Loucy (cell line): ENCODE data around the gene IFT52.

Source experiments
- H2AFZ ChIP-seq: fragments of 200-600 bp; sonication (generic); 2 replicates; pipeline ENCODE4 v1.6.0; 2016; ENCODE audit warnings: antibody characterized with exemption, mild to moderate bottlenecking, low read length, moderate library complexity
- H3F3A ChIP-seq: fragments of 200-600 bp; 2 replicates; pipeline ENCODE4 v1.6.0; 2016; ENCODE audit warnings: antibody characterized with exemption, low read depth, mild to moderate bottlenecking
- H3K27me3 ChIP-seq: fragments of 200-600 bp; sonication (generic); 2 replicates; pipeline ENCODE4 v1.6.1; 2014; ENCODE audit warnings: low read length, mild to moderate bottlenecking; ENCODE audit not compliant: insufficient read depth, poor library complexity, severe bottlenecking
- H3K36me3 ChIP-seq: fragments of 200-600 bp; sonication (generic); 2 replicates; pipeline ENCODE4 v1.6.1; 2016; ENCODE audit warnings: low read length; ENCODE audit not compliant: insufficient read depth
- H3K4me1 ChIP-seq: fragments of 200-600 bp; sonication (generic); 2 replicates; pipeline ENCODE4 v1.5.1; 2014; ENCODE audit warnings: low read length, mild to moderate bottlenecking; ENCODE audit not compliant: insufficient read depth, poor library complexity, severe bottlenecking
- H3K4me2 ChIP-seq: fragments of 200-600 bp; sonication (generic); 2 replicates; pipeline ENCODE4 v1.6.0; 2014; ENCODE audit warnings: antibody characterized with exemption, low read length, low read depth, mild to moderate bottlenecking; ENCODE audit not compliant: poor library complexity, severe bottlenecking
- H3K4me3 ChIP-seq: fragments of 200-600 bp; sonication (generic); 2 replicates; pipeline ENCODE4 v1.5.1; 2014; ENCODE audit warnings: low read length, mild to moderate bottlenecking, mixed read lengths; ENCODE audit not compliant: poor library complexity, severe bottlenecking
- H3K79me2 ChIP-seq: fragments of 200-600 bp; sonication (generic); 2 replicates; pipeline ENCODE4 v1.6.1; 2014; ENCODE audit warnings: low read length; ENCODE audit not compliant: insufficient read depth
- H3K9ac ChIP-seq: fragments of 200-600 bp; sonication (generic); 2 replicates; pipeline ENCODE4 v1.6.0; 2014; ENCODE audit warnings: mild to moderate bottlenecking, low read depth, low read length, moderate library complexity; ENCODE audit not compliant: poor library complexity, severe bottlenecking
- H3K9me2 ChIP-seq: fragments of 200-600 bp; sonication (generic); replicated peaks from 2 replicates; pipeline ENCODE4 v1.6.1; 2016; ENCODE audit warnings: low read depth, low read length, mixed read lengths
- H3K9me3 ChIP-seq: fragments of 200-600 bp; sonication (generic); 2 replicates; pipeline ENCODE4 v1.6.1; 2014; ENCODE audit warnings: mild to moderate bottlenecking, antibody characterized with exemption, low read length, low read depth; ENCODE audit not compliant: insufficient read depth
- H4K20me1 ChIP-seq: fragments of 200-600 bp; sonication (generic); 2 replicates; pipeline ENCODE4 v1.6.0; 2014; ENCODE audit warnings: antibody characterized with exemption, low read length, mild to moderate bottlenecking; ENCODE audit not compliant: insufficient read depth, poor library complexity, severe bottlenecking
- EZH2phosphoT487 ChIP-seq: fragments of 200-600 bp; IDR thresholded peaks from 2 replicates; pipeline ENCODE4 v1.6.1; 2018; ENCODE audit warnings: antibody characterized with exemption, mild to moderate bottlenecking, moderate library complexity, borderline replicate concordance
- TF ChIP-seq, protein P1 (sequence below): fragments of 200-600 bp; sonication (generic); conservative IDR thresholded peaks from 2 replicates; pipeline ENCODE4 v1.5.1; 2014; ENCODE audit warnings: mild to moderate bottlenecking, antibody characterized with exemption, low read length

The IFT52 gene

DNA sequence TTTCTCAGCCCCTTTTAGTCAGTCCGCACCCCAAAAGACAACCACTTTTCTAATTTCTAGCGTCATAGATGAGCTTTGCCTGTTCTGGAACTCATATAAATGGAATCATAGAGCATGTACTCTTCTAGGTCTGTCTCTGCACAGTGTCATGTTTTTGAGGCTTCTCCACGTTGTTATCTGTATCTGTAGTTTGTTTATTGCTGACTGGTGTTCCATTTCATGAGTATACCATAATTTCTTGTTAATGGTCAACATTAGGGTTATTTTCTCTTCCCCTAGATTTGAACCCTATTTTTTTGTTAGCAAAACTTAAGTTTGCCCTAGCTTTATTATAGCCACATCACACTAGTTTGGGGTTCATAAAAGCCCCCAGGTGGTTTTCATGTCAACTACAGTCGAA lies 48.1 kb upstream of the IFT52 start:
- Histone ChIP-seq H3F3A (no peaks in the 10 kb centered on the region), H2AFZ (no peak overlapping the region), H3K9ac (no peak overlapping the region), H3K27me3 (no peaks in the 10 kb centered on the region), H3K4me1 (no peaks in the 10 kb centered on the region), H3K9me2 (no peaks in the 10 kb centered on the region), H3K79me2 (no peaks in the 10 kb centered on the region), H3K9me3 (no peaks in the 10 kb centered on the region), H3K36me3 (no peaks in the 10 kb centered on the region; the same call in 1 of the 2 replicates), H4K20me1 (no peaks in the 10 kb centered on the region), H3K4me2 (no peak overlapping the region), H3K4me3 (no peak overlapping the region)
- TF ChIP-seq, protein P1, sequence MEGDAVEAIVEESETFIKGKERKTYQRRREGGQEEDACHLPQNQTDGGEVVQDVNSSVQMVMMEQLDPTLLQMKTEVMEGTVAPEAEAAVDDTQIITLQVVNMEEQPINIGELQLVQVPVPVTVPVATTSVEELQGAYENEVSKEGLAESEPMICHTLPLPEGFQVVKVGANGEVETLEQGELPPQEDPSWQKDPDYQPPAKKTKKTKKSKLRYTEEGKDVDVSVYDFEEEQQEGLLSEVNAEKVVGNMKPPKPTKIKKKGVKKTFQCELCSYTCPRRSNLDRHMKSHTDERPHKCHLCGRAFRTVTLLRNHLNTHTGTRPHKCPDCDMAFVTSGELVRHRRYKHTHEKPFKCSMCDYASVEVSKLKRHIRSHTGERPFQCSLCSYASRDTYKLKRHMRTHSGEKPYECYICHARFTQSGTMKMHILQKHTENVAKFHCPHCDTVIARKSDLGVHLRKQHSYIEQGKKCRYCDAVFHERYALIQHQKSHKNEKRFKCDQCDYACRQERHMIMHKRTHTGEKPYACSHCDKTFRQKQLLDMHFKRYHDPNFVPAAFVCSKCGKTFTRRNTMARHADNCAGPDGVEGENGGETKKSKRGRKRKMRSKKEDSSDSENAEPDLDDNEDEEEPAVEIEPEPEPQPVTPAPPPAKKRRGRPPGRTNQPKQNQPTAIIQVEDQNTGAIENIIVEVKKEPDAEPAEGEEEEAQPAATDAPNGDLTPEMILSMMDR: no peak
- no peak for TF ChIP-seq EZH2phosphoT487

DNA sequence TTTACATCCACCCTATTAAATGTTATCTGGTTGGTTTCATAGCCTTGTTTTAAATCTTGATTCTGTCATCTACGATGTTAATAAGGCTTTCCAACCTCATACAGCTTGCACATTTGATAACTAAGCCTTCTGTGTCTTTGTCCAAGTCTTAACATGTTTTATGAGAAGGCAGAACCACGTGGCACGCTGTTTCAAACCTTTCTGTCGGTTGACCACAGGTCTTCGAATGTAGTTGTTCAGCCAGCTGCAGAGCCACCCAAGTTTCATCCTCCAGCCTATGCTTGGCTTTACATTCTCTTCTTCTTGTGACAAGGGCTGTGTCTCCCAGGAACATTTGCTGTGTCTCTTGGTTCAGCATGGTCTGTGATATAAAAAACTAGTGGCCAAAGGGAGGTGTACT lies 47.6 kb upstream of the IFT52 start:
- Histone ChIP-seq H3K79me2 (no peaks in the 10 kb centered on the region), H3K9me2 (no peaks in the 10 kb centered on the region), H3K9me3 (no peaks in the 10 kb centered on the region), H4K20me1 (no peaks in the 10 kb centered on the region), H3K4me3 (no peak overlapping the region), H3K4me1 (no peaks in the 10 kb centered on the region), H3K9ac (no peak overlapping the region), H2AFZ (no peak overlapping the region), H3K36me3 (no peaks in the 10 kb centered on the region; the same call in 1 of the 2 replicates), H3K27me3 (no peaks in the 10 kb centered on the region), H3K4me2 (no peak overlapping the region), H3F3A (no peaks in the 10 kb centered on the region)
- TF ChIP-seq EZH2phosphoT487: no peak
- TF ChIP-seq, protein P1: no peak

DNA sequence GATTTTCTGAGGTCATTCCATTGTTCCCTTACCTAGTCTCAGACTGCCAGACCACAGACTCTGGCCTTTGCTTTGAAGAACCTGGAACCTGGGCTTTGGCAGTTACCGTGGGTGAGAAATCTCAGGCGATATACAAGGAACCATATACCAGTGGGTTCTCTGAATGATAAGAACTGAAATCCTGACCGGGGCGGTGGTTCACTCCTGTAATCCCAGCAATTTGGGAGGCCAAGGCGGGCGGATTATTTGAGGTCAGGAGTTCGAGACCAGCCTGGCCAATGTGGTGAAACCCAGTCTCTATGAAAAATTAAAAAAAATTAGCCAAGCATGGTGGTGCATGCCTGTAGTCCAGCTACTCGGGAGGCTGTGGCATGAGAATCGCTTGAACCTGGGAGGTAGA lies 46.2 kb upstream of the IFT52 start:
- TF ChIP-seq, protein P1: no peak
- TF ChIP-seq EZH2phosphoT487: no peak

More for the DNA sequence above, 46.2 kb upstream of the IFT52 start:
- H3K4me1 ChIP-seq: no peaks in the 10 kb centered on the region
- H3K9ac ChIP-seq: no peak overlapping the region
- no peaks in the 10 kb centered on the region for H4K20me1 ChIP-seq
- H3K9me2 ChIP-seq: no peaks in the 10 kb centered on the region
- H3F3A ChIP-seq: no peaks in the 10 kb centered on the region
- no peaks in the 10 kb centered on the region for H3K27me3 ChIP-seq
- no peak overlapping the region for H2AFZ ChIP-seq
- no peak overlapping the region for H3K4me2 ChIP-seq
- H3K79me2 ChIP-seq: no peaks in the 10 kb centered on the region
- no peak overlapping the region for H3K4me3 ChIP-seq
- no peaks in the 10 kb centered on the region for H3K9me3 ChIP-seq
- no peaks in the 10 kb centered on the region; the same call in 1 of the 2 replicates for H3K36me3 ChIP-seq
